Hematopoietic multipotent progenitor cell (in vitro differentiated cells): ENCODE data around the gene IPO5. TPM values are rescaled to one million over a fixed set of nuclear protein-coding genes. Genes with fewer than 3 reads are reported as not detected.
"Not testable (repeated sequence)": the region's sequence is repeated elsewhere in the genome, so short reads cannot be mapped to it uniquely, and the experiment has no call there.

Experiments
- DNase-seq, 3 donors: peaks; one replicate each; pipeline ENCODE4 v3.0.0-alpha.2; 2011 to 2015; ENCODE audit warnings: low read depth in 2 of 3, low spot score in 2 of 3
- total RNA-seq: library from RNA; depleted of rRNA; stranded (reverse); fragments of >200 nt; gene quantifications from one replicate; pipeline ENCODE4 v1.2.3, GENCODE V29; 2012

The IPO5 gene
- total RNA-seq, 1 donor, result 69.5 TPM

DNA sequence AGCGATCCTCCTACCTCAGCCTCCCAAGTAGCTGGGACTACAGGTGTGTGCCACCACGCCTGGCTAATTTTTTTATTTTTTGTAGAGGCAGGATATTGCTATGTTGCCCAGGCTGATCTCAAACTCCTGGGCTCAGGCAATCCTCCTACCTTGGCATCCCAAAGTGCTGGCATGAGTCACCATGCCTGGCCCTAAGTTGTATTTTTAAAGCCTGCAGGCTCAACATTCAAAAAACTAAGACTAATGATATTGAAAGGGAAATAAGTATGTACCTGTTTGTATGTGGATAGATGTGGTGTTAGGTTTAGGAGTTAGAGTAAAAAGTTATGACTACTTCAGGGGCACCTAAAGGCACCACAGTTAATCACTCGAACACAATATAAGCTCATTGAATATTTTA is 5.4 kb upstream of the IPO5 start:
- DNase-seq, result no peak

DNA sequence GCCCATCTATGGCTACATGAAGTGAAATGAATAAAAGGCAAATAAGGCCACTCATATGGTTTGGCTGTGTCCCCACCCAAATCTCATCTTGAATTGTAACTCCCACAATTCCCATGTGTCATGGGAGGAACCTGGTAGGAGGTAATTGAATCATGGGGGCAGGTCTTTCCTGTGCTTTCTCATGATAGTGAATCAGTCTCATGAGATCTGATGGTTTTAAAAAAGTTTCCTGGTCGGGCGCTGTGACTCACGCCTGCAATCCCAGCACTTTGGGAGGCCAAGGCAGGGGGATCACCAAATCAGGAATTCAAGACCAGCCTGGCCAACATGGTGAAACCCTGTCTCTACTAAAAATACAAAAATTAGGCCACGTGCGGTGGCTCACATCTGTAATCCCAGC is 4.2 kb upstream of the IPO5 start:
- not testable (repeated sequence) for DNase-seq

DNA sequence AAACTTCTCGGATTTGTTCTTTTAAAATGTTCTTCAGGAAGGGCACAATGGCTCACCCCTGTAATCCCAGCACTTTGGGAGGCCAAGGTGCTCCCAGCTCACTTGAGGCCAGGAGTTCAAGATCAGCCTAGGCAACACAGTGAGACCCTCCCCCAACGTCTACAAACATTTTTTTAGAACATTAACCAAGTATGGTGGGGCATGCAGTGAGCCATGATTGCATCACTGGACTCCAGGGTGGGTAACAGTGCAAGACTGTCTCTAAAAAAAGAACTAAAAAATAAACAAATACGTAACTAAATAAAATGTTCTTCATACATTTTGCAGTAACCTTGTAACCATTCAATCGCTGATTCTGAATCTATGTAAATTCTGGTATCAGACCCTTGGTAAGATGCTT is 2.1 kb upstream of the IPO5 start:
- DNase-seq, result no peak

DNA sequence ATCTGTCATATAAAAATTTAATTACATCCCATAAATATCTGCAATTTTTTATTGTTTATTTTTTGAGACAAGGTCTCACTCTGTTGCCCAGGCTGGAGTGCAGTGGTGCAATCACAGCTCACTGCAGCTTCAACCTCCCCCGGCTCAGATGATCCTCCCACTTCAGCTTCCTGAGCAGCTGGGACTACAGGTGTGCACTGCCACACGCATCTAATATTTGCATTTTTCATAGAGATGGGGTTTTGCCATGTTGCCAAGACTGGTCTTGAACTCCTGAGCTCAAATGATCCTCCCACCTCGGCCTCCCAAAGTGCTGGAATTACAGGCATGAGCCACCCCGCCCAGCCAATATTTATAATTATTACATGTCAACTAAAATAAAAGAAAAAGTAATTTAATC is 644 bp upstream of the IPO5 start:
- not testable (repeated sequence) for DNase-seq

DNA sequence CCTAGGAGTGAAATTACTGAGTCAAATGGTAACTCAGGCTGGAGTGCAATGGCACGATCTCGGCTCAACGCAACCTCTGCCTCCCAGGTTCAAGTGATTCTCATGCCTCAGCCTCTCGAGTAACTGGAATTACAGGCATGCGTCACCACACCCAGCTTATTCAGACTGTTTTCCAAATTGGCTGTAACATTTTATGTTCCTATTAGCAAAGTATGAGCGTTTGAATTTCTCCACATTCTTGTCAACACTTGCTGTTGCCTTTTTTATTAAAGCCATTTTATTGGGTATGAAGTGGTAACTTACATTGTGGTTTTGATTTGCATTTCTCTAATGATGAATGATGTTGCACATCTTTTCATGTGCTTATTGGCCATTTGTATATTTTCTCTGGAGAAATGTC is 7.9 kb downstream of the IPO5 start:
- DNase-seq, result no peak

DNA sequence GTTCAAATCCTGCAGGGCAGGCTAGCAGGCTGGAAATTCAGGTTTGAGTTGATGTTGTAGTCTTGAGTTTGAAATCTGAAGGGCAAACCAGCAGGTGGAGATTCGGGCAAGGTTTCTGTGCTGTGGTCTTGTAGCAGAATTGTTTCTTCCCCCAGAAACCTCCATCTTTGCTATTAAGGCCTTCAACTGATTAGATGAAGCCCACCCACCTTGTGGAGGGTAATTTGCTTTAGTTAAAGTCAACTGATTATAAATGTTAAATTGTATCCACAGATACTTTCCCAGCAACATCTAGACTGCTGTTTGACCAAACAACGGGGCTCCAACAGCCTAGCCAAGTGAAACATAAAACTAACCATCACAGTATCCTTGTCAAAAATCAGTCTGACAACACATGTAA is 9.4 kb downstream of the IPO5 start:
- DNase-seq, result no peak

DNA sequence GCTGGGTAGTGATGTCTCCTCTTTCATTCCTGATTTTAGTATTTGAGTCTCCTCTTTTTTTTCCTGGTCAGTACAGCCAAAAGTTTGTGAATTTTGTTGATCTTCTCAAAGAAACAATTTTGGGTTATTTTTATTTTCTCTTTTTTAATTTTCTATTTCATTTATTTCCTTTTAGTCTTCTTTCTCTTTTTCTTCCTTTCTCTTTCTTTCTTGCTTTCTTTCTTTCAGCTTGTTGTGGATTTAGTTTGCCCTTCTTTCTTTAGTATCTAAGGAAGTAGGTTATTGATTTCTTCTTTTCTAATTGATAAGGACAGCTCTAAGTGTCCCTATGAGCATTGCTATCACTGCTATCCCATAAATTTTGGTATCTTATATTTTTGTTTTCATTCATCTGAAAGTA is 13.8 kb downstream of the IPO5 start:
- no peak for DNase-seq

DNA sequence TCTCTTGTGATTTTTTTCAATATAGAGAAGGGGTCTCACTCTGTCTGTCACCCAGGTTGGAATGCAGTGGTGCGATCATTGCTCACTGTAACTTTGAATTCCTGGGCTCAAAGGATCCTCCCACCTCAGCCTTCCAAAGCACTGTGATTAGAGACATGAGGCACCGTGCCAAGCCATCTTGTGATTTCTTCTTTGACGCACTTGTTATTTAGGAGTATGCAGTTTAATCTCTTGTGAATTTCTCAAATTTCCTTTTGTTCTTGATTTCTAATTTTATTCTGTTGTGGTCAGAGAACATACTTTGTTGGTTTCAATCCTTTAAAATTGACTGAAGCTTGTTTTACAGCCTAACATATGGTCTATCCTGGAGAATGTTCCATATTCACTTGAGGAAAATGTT is 14.5 kb downstream of the IPO5 start:
- no peak for DNase-seq

DNA sequence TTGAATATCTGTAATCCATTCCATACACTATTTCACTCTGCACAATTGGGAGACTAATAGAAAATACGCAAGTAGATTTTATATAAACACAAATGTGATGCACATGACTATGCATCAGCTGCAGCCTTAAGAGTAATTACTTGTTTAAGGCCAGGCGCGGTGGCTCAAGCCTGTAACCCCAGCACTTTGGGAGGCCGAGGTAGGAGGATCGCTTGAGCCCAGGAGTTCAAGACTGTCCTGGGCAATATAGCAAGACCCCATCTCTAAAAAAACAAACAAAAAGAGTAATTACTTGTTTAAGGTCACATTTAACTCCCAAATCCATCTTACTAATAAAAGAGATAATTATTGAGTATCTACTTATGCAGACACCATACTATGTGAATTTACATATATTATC is 18.0 kb downstream of the IPO5 start:
- no peak for DNase-seq

DNA sequence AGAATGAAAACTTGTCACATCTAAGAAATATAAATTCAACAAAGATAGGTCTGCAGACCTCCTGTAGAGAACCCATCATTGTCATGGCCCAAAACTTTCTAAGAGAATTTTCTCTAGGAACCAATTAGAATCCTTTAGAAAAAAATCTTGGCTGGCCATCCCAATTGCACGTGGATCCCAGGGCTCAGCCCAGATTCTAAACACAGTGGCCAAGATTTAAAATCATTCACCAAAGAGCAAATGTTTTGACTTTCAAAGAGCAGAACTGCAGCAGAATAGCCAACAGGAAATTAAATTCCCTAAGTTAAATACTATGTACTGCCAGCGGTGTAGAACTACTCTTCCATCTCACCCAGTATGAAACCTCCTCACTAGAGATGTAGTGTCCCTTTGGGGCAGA is 21.3 kb downstream of the IPO5 start:
- DNase-seq, result no peak

DNA sequence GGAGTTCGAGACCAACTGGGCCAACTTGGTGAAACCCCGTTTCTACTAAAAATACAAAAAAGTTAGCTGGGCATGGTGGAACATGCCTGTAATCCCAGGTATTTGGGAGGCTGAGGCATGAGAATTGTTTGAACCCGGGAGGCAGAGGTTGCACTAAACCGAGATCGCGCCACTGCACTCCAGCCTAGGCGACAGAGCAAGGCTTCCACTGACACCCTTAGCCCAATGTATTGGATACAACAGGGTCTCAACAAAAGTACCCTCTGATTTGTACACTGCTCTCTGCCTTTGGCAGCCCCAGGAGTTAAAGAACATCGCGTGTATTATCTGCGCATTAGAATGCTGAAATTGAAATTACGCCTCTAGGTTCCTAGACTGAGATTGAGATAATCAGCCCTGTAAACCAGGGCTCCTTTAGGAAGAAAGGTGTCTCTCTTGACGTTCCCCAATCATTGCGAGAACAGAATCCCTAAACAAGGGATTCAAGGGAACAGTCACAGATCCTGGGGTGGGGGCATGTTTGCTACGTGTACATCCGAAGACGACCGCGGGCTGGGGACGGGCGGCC is 21.9 kb downstream of the IPO5 start:
- no peak for DNase-seq

DNA sequence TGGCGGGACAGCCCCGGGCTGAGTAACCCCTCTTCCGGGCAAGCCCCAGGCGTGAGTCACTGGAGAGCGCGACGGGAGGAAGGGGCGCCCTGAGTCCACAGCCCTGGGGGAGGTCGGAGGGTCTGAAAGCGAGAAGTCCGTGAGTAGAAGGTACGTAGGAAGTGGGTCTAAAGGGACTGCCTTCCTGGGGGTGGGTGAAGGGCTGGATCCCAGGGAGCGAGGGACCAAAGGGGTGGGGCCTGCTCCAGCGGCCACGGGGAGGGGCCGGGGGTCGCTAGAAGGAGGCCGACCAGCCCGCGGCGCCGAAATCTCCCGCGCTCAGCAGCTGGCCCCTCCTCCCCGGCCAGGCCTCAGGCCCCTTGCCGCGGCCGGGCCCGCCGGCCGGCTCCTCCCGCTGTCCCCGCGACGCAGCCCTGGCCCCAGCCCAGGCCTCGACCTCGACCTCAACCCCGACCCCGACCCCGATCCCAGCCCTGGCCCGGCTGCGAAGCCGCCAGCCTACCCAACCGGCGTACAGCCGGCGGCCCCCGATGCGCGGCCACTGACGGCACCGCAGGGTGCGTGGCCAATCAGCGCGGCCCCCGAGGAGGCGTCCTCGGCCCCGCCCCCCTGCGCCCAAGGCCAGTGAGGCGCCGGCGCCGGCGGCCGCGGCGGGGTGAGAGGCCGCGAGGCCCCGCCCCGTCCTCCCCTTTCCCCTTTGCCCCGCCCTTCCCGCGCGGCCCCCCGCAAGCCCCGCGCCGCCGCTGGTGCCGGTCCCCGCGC is 22.6 kb downstream of the IPO5 start:
- peak; percentile 82 to 93 (median 90) for DNase-seq

DNA sequence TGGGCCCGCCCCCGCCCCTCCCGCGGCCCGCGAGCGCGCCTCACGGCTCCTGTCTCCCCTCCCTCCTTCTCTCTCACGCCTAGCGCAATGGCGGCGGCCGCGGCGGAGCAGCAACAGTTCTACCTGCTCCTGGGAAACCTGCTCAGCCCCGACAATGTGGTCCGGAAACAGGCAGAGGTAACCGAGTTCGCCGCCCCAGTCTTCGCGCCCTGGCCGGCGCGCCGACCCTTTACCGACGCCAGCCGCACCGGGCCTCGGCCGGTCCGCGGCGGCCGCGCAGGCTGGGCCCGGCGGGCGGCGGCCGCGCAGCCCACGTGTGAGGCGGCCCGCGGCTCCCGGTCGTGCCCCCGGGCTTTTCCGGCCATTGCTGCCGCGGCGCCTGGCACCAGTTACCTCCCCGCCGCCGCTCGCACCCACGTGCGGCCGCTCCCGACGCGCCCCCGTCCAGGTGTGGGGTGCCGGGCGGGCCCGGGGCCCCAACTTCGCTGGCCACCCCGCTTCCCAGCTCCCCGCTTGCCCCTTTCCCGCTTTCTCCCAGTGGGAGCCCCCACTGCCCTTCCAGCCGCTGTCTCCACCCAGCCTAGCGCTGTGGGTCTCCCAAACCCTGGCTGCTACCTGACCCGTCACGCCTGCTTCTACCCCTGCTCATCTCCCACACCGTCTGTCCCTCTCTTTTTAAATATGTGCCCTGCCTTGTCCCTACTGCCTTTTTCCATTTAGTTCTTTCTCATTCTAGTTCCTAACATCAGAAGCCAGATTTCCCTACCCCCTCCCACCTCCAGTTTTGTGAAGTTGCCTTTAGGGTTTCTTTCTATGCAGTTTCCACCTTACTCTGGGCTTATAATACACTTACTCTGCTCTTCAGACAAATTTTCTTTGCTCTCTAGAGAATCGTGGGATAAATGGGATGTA is 23.4 kb downstream of the IPO5 start:
- peak in 1 of 3 donors; percentile 5 for DNase-seq

DNA sequence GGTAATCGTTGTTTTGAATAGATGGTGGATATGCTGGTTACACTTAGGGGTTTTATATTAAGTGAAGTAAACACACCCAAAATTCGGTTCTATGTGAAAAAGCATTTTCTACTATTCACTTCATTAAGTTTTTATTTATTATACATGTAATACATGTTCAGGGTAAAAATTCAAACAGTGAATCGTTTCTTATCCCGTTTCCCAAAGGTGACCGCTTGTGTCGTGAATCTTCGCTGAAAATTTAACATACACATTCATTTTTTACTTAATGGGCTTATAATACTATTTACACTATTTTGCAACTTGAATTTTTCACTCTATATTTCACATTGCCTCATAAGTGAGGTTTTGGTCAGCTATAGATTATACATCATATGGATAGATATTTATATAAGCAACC is 24.5 kb downstream of the IPO5 start:
- DNase-seq, result no peak

DNA sequence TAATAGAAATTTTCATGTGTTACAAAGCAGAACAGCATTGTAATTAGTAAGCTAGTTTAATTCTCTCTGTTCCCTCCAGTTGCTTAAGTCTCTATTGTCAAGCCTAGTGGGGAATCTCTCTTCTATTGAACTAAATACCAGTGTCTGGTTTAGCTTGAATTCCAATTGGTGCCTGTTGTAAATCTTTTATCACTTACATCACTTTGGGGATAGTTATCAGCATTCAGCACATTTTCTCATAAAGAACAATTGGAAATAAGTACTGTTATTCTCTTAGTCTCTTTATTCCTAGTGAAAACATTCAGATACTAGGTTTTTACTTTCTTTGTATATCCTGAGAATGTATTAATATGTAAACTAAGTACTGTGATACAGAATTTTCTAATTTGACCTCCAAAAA is 25.2 kb downstream of the IPO5 start:
- DNase-seq, result no peak

DNA sequence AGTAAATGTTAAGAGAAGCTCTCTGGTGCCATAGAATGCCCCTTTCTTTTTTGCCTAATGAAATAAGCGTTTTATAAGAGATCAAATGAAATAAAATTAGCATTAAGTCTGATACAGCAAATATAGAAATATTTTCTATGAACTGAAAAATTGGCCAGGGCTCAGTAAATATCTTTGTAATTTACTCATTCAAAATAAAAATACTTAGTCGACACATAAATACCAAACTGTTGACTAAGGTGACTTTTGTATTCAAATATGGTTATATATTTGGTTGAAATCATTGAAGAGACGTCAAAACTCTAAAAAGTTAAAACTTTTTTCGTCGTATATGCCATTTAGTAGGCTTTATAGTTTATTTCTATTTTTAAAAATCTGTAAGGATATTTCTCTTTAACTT is 25.6 kb downstream of the IPO5 start:
- DNase-seq, result no peak

DNA sequence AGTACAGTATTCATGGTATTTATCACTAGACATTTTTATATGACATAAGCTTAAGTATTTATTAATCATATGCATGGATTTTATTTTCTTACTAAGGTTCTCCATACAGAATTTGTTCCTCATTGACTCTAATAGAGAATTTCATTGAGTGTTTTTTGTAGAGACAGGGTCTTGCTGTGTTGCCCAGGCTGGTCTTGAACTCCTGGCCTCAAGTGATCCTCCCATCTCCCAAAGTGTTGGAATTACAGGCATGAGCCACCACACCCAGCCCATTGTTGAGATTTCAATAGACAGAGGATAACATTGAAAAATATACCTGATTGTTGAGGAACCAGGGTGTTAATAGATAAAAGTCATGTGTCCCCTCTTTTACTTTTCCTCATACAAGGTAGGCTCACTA is 26.1 kb downstream of the IPO5 start:
- DNase-seq, result no peak

DNA sequence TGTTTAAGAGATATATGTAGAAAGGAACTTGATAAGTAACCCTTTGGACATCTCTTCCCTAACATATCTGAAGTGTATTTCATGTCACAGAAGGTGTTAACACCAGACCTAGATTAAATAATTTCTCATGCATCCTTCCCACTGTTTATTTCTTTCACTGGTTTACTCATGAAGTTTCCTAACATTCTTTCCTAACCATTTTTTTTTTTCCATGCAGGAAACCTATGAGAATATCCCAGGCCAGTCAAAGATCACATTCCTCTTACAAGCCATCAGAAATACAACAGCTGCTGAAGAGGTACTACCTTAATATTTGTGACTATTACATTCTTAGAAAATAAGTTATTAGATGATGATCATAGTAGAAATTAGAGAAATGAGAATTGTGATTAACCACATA is 28.8 kb downstream of the IPO5 start:
- no peak for DNase-seq

DNA sequence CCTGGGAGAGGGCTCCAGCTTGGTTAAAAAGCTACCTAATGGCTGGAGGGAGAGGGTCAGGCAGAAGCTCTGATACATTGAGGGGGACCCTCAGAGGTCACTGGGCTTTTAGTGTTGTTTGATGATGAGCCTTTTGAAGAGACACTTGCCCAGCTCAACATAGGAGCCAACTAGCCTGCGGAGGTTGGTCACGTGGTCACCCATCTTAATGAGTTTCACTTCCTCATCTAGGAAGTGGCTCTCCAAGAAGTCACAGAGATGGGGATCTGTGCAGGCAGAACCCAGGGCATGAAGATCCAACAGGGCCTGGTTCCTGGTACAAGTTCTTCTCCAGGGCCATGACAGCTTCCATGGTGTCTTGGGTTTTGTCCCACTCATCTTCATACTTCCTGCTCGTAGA is 33.4 kb downstream of the IPO5 start:
- DNase-seq, result no peak

DNA sequence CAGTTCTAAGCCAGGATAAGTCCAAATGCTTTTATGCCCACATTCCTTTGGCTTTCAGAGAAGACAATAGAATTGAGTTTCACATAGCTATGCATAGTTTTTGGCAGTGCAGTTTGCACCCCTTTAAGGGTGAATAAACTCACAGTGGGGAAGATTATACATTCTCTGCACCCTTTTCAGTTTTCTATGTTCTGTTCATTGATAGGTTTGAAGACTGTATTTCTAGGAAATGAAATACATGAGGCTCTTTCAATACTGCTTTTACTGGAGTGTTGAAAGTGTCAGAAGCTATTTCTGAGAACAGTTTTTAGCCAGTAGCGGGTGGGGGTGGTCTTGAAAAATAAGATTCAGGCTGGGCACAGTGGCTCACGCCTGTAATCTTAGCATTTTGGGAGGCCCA is 46.2 kb downstream of the IPO5 start:
- no peak for DNase-seq

DNA sequence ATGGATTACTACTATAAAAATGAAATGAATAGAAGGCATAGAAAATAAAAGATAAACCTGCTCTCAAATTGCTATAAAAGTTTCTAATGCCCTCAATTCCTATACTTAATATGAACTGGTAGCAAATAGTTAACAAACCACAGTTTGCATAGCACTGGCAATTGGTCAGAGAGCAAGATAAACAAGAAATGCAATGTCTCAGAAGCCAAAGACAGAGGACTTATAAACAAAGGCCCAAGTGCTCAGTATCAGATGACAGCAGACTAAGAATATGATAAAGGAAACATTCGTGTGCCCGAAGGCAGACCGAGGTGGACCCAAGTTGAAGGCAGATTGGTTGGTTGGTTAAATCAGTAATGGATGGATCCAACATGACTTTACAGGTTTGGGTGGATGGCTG is 50.6 kb downstream of the IPO5 start:
- DNase-seq, result no peak

DNA sequence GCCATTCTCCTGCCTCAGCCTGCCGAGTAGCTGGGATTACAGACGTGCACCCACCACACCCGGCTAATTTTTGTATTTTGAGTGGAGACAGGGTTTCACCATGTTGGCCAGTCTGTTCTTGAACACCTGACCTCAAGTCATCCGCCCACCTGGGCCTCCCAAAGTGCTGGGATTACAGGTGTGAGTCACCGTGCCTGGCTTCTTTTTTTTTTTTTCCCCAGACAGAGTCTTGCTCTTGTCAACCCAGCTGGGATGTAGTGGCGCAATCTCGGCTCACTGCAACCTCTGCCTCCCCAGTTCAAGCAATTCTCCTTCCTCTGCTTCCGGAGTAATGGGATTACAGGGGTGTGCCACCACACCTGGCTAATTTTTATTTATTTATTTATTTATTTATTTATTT is 51.5 kb downstream of the IPO5 start:
- not testable (repeated sequence) for DNase-seq
